Suprapubic skin (tissue), 4 donors: ENCODE measurements around the gene KIF18B. TPM values are rescaled to one million over a fixed set of nuclear protein-coding genes. Genes with fewer than 3 reads are reported as not detected.

Experiments used
- DNase-seq, 2 donors: peaks; one replicate each; pipeline ENCODE4 v3.0.0-alpha.2; 2019; ENCODE audit warnings: low spot score in 2 of 2
- H3K27ac ChIP-seq: fragments of 200-600 bp; sonication (generic); one replicate; pipeline ENCODE4 v1.5.1; 2019
- H3K27me3 ChIP-seq: fragments of 200-600 bp; sonication (generic); one replicate; pipeline ENCODE4 v1.5.1; 2019
- H3K36me3 ChIP-seq: fragments of 200-600 bp; sonication (generic); one replicate; pipeline ENCODE4 v1.5.1; 2019
- H3K4me1 ChIP-seq: fragments of 200-600 bp; sonication (generic); one replicate; pipeline ENCODE4 v1.5.1; 2019
- H3K4me3 ChIP-seq: fragments of 200-600 bp; sonication (generic); one replicate; pipeline ENCODE4 v1.5.1; 2019; ENCODE audit warnings: mild to moderate bottlenecking
- H3K9me3 ChIP-seq: fragments of 200-600 bp; sonication (generic); one replicate; pipeline ENCODE4 v1.5.1; 2019
- EP300 ChIP-seq: sonication (generic); formaldehyde crosslinking; IDR thresholded peaks from one replicate; pipeline ENCODE4 v1.6.1; 2017; ENCODE audit warnings: antibody characterized with exemption
- POLR2A ChIP-seq, 2 donors: fragments of 450-650 bp; IDR thresholded peaks; one replicate each; pipeline ENCODE4 v1.6.1; 2017; ENCODE audit warnings: antibody characterized with exemption in 2 of 2, mild to moderate bottlenecking in 2 of 2, moderate library complexity in 2 of 2
- POLR2AphosphoS5 ChIP-seq, 3 donors: sonication (generic); formaldehyde crosslinking; IDR thresholded peaks; one replicate each; pipeline ENCODE4 v1.6.1; 2017; ENCODE audit warnings: antibody characterized with exemption in 3 of 3
- WGBS: methylation state at CpG from one replicate; pipeline ENCODE4 v1.1.5; 2018; 5-methylcytosine and 5-hydroxymethylcytosine counted together
- total RNA-seq, 4 donors: library from RNA; depleted of rRNA; stranded (reverse); fragments of >200 nt; gene quantifications; one replicate each; pipeline ENCODE4 v1.1.0, GENCODE V29; 2016
- TF ChIP-seq, protein P1 (sequence below), 2 donors: fragments of 200-600 bp in 1 of 2; fragments of 450-650 bp in 1 of 2; sonication (generic) in 1 of 2; IDR thresholded peaks; one replicate each; pipeline ENCODE4 v1.5.1; 2016 to 2019; ENCODE audit warnings: antibody characterized with exemption in 2 of 2, mild to moderate bottlenecking in 1 of 2, moderate library complexity in 1 of 2

The KIF18B gene
- total RNA-seq, 4 donors from 2014 or later = 2.0 to 4.0 (median 2.8) TPM

GRCh38 chr17:44933824-44934744 is 13.5 kb downstream of the KIF18B start:
- no peak overlapping the region for H3K4me3 ChIP-seq
- no peaks in the 10 kb centered on the region for H3K4me1 ChIP-seq
- no peaks in the 10 kb centered on the region for H3K27me3 ChIP-seq
- peak in 1 of 2 donors; percentile 44 for DNase-seq
- 97% methylated on average over 26 of the region's 34 CpGs for WGBS
- no peak overlapping the region for H3K27ac ChIP-seq
- TF ChIP-seq POLR2A (IDR thresholded peaks at IDR 0.05) (no peak), EP300 (no peak), POLR2AphosphoS5 (IDR thresholded peaks at IDR 0.05) (no peak)
- TF ChIP-seq, protein P1, sequence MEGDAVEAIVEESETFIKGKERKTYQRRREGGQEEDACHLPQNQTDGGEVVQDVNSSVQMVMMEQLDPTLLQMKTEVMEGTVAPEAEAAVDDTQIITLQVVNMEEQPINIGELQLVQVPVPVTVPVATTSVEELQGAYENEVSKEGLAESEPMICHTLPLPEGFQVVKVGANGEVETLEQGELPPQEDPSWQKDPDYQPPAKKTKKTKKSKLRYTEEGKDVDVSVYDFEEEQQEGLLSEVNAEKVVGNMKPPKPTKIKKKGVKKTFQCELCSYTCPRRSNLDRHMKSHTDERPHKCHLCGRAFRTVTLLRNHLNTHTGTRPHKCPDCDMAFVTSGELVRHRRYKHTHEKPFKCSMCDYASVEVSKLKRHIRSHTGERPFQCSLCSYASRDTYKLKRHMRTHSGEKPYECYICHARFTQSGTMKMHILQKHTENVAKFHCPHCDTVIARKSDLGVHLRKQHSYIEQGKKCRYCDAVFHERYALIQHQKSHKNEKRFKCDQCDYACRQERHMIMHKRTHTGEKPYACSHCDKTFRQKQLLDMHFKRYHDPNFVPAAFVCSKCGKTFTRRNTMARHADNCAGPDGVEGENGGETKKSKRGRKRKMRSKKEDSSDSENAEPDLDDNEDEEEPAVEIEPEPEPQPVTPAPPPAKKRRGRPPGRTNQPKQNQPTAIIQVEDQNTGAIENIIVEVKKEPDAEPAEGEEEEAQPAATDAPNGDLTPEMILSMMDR (IDR thresholded peaks at IDR 0.05) = no peak
- H3K36me3 ChIP-seq = no peaks in the 10 kb centered on the region
- no peaks in the 10 kb centered on the region for H3K9me3 ChIP-seq

DNA sequence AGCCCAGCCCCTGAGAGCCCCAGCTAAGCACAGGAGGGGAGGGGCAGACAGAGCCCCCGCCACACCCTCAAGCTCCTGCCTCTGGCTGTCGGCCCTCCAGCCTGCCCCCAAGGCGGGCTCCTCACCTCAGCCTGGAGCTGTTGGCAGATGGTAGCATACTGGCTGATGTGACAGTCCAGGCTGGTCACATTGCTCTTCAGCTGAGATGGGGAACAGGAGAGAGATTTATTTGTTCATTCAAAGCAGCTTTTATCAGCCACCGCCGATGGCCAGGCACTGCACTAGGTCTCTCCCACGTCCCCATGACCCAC is 14.8 kb downstream of the KIF18B start:
- no peaks in the 10 kb centered on the region for H3K4me1 ChIP-seq
- DNase-seq = no peak
- no peaks in the 10 kb centered on the region for H3K36me3 ChIP-seq
- H3K4me3 ChIP-seq = no peak overlapping the region
- H3K27ac ChIP-seq = no peak overlapping the region
- TF ChIP-seq POLR2AphosphoS5 (IDR thresholded peaks at IDR 0.05) (no peak), EP300 (no peak), POLR2A (IDR thresholded peaks at IDR 0.05) (no peak)
- TF ChIP-seq, protein P1 (IDR thresholded peaks at IDR 0.05) = no peak
- no peaks in the 10 kb centered on the region for H3K9me3 ChIP-seq
- WGBS = 87% methylated on average over 6 of the region's 6 CpGs
- no peaks in the 10 kb centered on the region for H3K27me3 ChIP-seq

DNA sequence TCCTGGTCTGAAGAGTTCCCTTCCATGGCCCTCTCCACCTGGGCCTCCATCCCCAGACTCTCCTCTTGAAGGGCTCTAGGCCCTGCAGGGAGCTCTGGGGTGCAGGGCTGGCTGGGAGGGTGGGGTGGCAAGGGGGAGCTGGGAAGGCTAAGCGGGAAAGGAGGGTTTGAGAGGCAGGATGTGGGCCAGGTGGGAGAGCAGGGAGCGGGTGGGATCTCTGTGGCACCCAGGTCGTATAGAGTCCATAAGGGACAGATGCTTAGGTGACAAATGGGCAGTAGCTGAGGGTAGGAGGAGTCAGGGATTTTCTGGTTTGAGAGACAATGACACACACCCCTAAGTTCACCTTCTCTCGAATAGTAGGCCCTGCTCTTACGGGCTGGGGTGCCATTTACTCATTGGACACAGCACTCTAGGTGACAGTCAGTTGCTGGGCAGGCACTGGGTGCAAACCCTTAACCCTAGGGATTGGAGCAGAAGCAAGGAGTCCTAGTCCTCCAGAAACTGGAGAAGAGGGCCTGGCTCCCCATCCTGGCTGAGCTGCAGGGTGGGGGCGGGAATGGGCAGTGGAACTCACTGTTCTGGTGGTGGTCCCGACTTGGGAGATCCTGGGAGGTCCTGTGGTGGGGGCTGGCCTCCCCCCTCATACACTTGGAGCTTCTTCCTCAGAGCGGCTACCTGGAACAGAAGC is 15.3 kb downstream of the KIF18B start:
- Histone ChIP-seq H3K9me3 (no peaks in the 10 kb centered on the region), H3K36me3 (no peaks in the 10 kb centered on the region), H3K4me1 (no peaks in the 10 kb centered on the region), H3K27me3 (no peaks in the 10 kb centered on the region), H3K4me3 (no peak overlapping the region), H3K27ac (no peak overlapping the region)
- TF ChIP-seq, protein P1 (IDR thresholded peaks at IDR 0.05) = no peak
- TF ChIP-seq EP300 (no peak), POLR2A (IDR thresholded peaks at IDR 0.05) (no peak), POLR2AphosphoS5 (IDR thresholded peaks at IDR 0.05) (no peak)
- no peak for DNase-seq
- WGBS = 88% methylated on average over 5 of the region's 8 CpGs

DNA sequence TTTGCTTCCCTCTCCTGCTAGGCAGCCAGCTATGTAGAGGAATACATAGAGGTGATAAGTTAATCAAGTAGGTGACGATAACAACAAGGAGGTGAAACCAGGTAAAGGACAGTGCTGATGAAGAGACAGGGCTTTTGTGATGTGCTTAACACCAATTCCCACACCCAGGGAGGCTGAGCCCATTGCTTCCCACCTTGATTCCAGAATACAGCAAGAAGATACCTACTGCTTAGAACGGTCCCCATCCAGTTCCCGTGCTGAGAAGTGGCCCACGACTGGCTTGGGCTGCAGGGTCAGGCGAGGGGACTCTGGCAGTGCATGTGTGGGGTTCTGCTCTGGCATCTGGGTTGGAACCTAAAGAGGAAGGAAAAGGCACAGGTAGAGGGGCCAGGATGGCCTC is 16.2 kb downstream of the KIF18B start:
- no peak overlapping the region for H3K27ac ChIP-seq
- H3K36me3 ChIP-seq = no peaks in the 10 kb centered on the region
- no peak for TF ChIP-seq POLR2AphosphoS5 (IDR thresholded peaks at IDR 0.05)
- TF ChIP-seq, protein P1 (IDR thresholded peaks at IDR 0.05) = no peak
- TF ChIP-seq EP300 = no peak
- TF ChIP-seq POLR2A (IDR thresholded peaks at IDR 0.05) = no peak
- DNase-seq = no peak
- H3K4me3 ChIP-seq = no peak overlapping the region
- WGBS = 94% methylated on average over 5 of the region's 5 CpGs
- no peaks in the 10 kb centered on the region for H3K4me1 ChIP-seq
- H3K27me3 ChIP-seq = no peaks in the 10 kb centered on the region
- no peaks in the 10 kb centered on the region for H3K9me3 ChIP-seq

DNA sequence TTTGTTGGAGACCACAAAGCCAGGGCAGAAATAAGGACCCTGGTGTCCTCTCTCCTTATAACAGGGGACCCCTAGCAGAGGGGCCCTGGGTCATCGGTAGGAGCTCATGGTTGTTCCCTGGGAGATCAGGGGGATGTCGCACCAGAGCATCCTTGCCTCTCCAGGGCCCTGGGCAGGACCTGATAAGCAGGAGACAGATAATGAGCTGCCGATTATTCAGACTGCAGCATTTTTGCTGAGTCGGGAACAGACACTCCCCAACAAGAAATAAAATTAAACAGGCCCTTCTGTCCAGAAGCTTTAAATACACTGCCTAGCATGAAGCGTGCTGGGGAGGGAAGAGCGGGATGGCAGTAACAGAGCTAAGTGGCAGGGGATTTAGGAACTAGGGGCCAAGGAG is 16.9 kb downstream of the KIF18B start:
- Histone ChIP-seq H3K9me3 (no peaks in the 10 kb centered on the region), H3K27me3 (no peaks in the 10 kb centered on the region), H3K27ac (no peak overlapping the region), H3K36me3 (no peaks in the 10 kb centered on the region), H3K4me1 (no peaks in the 10 kb centered on the region), H3K4me3 (no peak overlapping the region)
- WGBS = 85% methylated on average over 6 of the region's 6 CpGs
- TF ChIP-seq POLR2AphosphoS5 (IDR thresholded peaks at IDR 0.05) = no peak
- TF ChIP-seq, protein P1 (IDR thresholded peaks at IDR 0.05) = no peak
- TF ChIP-seq POLR2A (IDR thresholded peaks at IDR 0.05) = no peak
- no peak for TF ChIP-seq EP300
- no peak for DNase-seq
